CD14-positive monocyte (primary cell): ENCODE measurements around the gene CD69. TPM values are rescaled to one million over a fixed set of nuclear protein-coding genes. Genes with fewer than 3 reads are reported as not detected.

Experiments used
- DNase-seq, 3 donors: peaks; one replicate each; pipeline ENCODE4 v3.0.0-alpha.2; 2011 to 2022
- H2AFZ ChIP-seq: 2 replicates; pipeline ENCODE4 v1.6.0; 2012; ENCODE audit warnings: mild to moderate bottlenecking, low read depth, low read length, inconsistent platforms; ENCODE audit not compliant: insufficient read depth, poor library complexity, severe bottlenecking
- H3K27ac ChIP-seq, 2 donors: 1 replicate in 1 of 2; 2 replicates in 1 of 2; pipeline ENCODE4 v1.5.1; 2012 to 2013; ENCODE audit warnings: low read length in 2 of 2, control low read depth in 1 of 2, inconsistent platforms in 1 of 2, low read depth in 1 of 2, mild to moderate bottlenecking in 1 of 2
- H3K27me3 ChIP-seq, 2 donors: one replicate each; pipeline versions ENCODE4 v1.6.0 to v1.6.1; 2011 to 2013; ENCODE audit warnings: low read length in 2 of 2; ENCODE audit not compliant: control insufficient read depth in 2 of 2, insufficient read depth in 2 of 2
- H3K36me3 ChIP-seq, 2 donors: replicated peaks in 1 of 2; 1 replicate in 1 of 2; 2 replicates in 1 of 2; pipeline versions ENCODE4 v1.5.1 to v1.6.1; 2012 to 2013; ENCODE audit warnings: low read length in 2 of 2, control low read depth in 1 of 2, inconsistent platforms in 1 of 2, mild to moderate bottlenecking in 1 of 2; ENCODE audit not compliant: insufficient read depth in 2 of 2, control insufficient read depth in 1 of 2
- H3K4me1 ChIP-seq, 2 donors: 1 replicate in 1 of 2; 2 replicates in 1 of 2; pipeline versions ENCODE4 v1.5.1 to v1.6.1; 2012 to 2013; ENCODE audit warnings: low read length in 2 of 2, control low read depth in 1 of 2, inconsistent platforms in 1 of 2, mild to moderate bottlenecking in 1 of 2, moderate library complexity in 1 of 2; ENCODE audit not compliant: insufficient read depth in 2 of 2, control insufficient read depth in 1 of 2
- H3K4me2 ChIP-seq: replicated peaks from 2 replicates; pipeline ENCODE3; 2012; ENCODE audit warnings: low read length, moderate library complexity, mild to moderate bottlenecking; ENCODE audit not compliant: poor library complexity, severe bottlenecking; ENCODE audit errors: extremely low read depth
- H3K4me3 ChIP-seq, 3 experiments: fragments of 200-600 bp in 1 of 3; sonication (generic) in 1 of 3; replicated peaks in 1 of 3; 1 replicate in 2 of 3; 2 replicates in 1 of 3; pipeline ENCODE4 v1.5.1; 2011 to 2013; ENCODE audit warnings: low read length in 3 of 3, mild to moderate bottlenecking in 3 of 3, control low read depth in 2 of 3, low read depth in 2 of 3, inconsistent platforms in 1 of 3, moderate library complexity in 1 of 3
- H3K79me2 ChIP-seq: 2 replicates; pipeline ENCODE4 v1.6.0; 2012; ENCODE audit warnings: mild to moderate bottlenecking, control low read depth, inconsistent platforms, low read length, moderate library complexity; ENCODE audit not compliant: insufficient read depth
- H3K9ac ChIP-seq: 2 replicates; pipeline ENCODE4 v1.6.0; 2017; ENCODE audit warnings: low read length, mild to moderate bottlenecking; ENCODE audit not compliant: insufficient read depth, poor library complexity, severe bottlenecking
- H3K9me3 ChIP-seq, 2 donors: replicated peaks in 1 of 2; 1 replicate in 1 of 2; 2 replicates in 1 of 2; pipeline versions ENCODE4 v1.5.1 to v1.6.1; 2012 to 2013; ENCODE audit warnings: low read length in 2 of 2, control low read depth in 1 of 2; ENCODE audit not compliant: control insufficient read depth in 1 of 2, insufficient read depth in 1 of 2
- H4K20me1 ChIP-seq: 2 replicates; pipeline ENCODE4 v1.6.0; 2012; ENCODE audit warnings: mild to moderate bottlenecking, low read length, control low read depth, moderate library complexity; ENCODE audit not compliant: insufficient read depth
- H3K27ac Mint-ChIP-seq, 7 donors: one replicate each; pipeline ENCODE4 v1.8.0; 2020; ENCODE audit warnings: mild to moderate bottlenecking in 7 of 7, mixed read lengths in 7 of 7, moderate library complexity in 6 of 7, inconsistent platforms in 2 of 7
- H3K27me3 Mint-ChIP-seq, 3 donors: one replicate each; pipeline ENCODE4 v1.8.0; 2021 to 2022; ENCODE audit warnings: low read depth in 3 of 3, mild to moderate bottlenecking in 3 of 3, mixed read lengths in 3 of 3, moderate library complexity in 3 of 3, inconsistent platforms in 1 of 3
- H3K36me3 Mint-ChIP-seq, 2 donors: one replicate each; pipeline ENCODE4 v1.8.0; 2020; ENCODE audit warnings: mixed read lengths in 2 of 2, inconsistent platforms in 1 of 2, mild to moderate bottlenecking in 1 of 2
- H3K4me1 Mint-ChIP-seq: one replicate; pipeline ENCODE4 v1.8.0; 2020; ENCODE audit warnings: mild to moderate bottlenecking, mixed read lengths
- H3K4me3 Mint-ChIP-seq, 2 donors: one replicate each; pipeline ENCODE4 v1.8.0; 2020; ENCODE audit warnings: mild to moderate bottlenecking in 2 of 2, mixed read lengths in 2 of 2, moderate library complexity in 1 of 2
- H3K9me3 Mint-ChIP-seq, 7 donors: one replicate each; pipeline ENCODE4 v1.8.0; 2020 to 2022; ENCODE audit warnings: mixed read lengths in 7 of 7, mild to moderate bottlenecking in 6 of 7, moderate library complexity in 6 of 7, inconsistent platforms in 2 of 7
- WGBS: methylation state at CpG from one replicate; pipeline ENCODE4 v1.1.5; 2013; ENCODE audit warnings: missing lambda C conversion rate; ENCODE audit not compliant: insufficient coverage; 5-methylcytosine and 5-hydroxymethylcytosine counted together
- intact Hi-C, 2 donors: fragments of 100-400 bp; cut with micrococcal nuclease; formaldehyde crosslinking; loops; one replicate each; pipeline versions ENCODE4 v1.15.0 to v1.15.1; 2023
- polyA plus RNA-seq, 3 donors: library from polyadenylated mRNA; depleted of rRNA in 1 of 3; unstranded in 2 of 3; stranded (reverse) in 1 of 3; fragments of 300-500 nt in 2 of 3; fragments of >200 nt in 1 of 3; fragmentation: Illumina TruSeq in 2 of 3; gene quantifications; 1 replicate in 2 of 3; 2 replicates in 1 of 3; pipeline ENCODE4 v1.2.3, GENCODE V29; 2012 to 2021
- TF ChIP-seq, protein P1 (sequence below): fragments of 200-600 bp; IDR thresholded peaks from one replicate; pipeline ENCODE4 v1.8.0; 2022; ENCODE audit warnings: antibody characterized with exemption, mild to moderate bottlenecking

CD69 gene
- polyA plus RNA-seq, 3 donors = 5.8 to 12.4 (median 6.0) TPM

DNA sequence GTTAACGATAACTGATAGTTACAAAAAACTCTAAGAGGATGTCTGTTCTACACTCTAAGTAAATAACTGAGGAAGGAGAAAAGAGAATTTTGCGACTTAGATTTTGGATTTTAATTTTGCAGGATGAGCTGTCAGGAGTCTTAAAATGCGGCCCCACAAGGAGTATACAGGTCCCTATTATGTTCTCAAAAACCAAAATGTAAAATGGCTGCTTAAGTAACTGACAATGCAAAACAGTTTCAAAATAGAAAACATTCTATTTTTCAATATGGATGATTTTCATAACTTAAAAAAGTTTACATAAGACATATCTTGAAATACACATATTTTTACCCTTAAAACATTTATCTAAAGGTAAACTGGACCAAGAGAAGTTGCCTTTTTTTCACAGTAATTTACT lies 2.6 kb downstream of the CD69 start:
- DNase-seq = no peak
- Mint-ChIP-seq H3K27me3 (peaks cover 1 to 9% (median 4%) of the 10 kb centered on the region in 3 donors), H3K27ac (peak overlapping the region; percentile 88 to 95 (median 91)), H3K36me3 (peaks cover 0 to 5% of the 10 kb centered on the region in 2 donors), H3K4me3 (peak overlapping the region; percentile 82 to 89), H3K4me1 (peaks cover 49% of the 10 kb centered on the region), H3K9me3 (no peaks in the 10 kb centered on the region)
- no CpG with 5 or more reads among the region's 3 CpGs for WGBS
- H3K4me3 ChIP-seq = peak overlapping the region; percentile 45 to 72 (median 64)
- no peaks in the 10 kb centered on the region for H3K27me3 ChIP-seq
- H2AFZ ChIP-seq = peak overlapping the region; percentile 48
- peak overlapping the region in 1 of 2 donors; percentile 80 for H3K27ac ChIP-seq
- no peaks in the 10 kb centered on the region for H4K20me1 ChIP-seq
- TF ChIP-seq, protein P1, sequence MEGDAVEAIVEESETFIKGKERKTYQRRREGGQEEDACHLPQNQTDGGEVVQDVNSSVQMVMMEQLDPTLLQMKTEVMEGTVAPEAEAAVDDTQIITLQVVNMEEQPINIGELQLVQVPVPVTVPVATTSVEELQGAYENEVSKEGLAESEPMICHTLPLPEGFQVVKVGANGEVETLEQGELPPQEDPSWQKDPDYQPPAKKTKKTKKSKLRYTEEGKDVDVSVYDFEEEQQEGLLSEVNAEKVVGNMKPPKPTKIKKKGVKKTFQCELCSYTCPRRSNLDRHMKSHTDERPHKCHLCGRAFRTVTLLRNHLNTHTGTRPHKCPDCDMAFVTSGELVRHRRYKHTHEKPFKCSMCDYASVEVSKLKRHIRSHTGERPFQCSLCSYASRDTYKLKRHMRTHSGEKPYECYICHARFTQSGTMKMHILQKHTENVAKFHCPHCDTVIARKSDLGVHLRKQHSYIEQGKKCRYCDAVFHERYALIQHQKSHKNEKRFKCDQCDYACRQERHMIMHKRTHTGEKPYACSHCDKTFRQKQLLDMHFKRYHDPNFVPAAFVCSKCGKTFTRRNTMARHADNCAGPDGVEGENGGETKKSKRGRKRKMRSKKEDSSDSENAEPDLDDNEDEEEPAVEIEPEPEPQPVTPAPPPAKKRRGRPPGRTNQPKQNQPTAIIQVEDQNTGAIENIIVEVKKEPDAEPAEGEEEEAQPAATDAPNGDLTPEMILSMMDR = no peak
- peaks cover 30 to 38% of the 10 kb centered on the region in 2 donors for H3K4me1 ChIP-seq
- H3K4me2 ChIP-seq = peak overlapping the region; percentile 66
- H3K79me2 ChIP-seq = no peaks in the 10 kb centered on the region
- H3K36me3 ChIP-seq = no peaks in the 10 kb centered on the region
- H3K9ac ChIP-seq = peak overlapping the region; percentile 56
- no peaks in the 10 kb centered on the region for H3K9me3 ChIP-seq
- intact Hi-C loops = no loop called here

DNA sequence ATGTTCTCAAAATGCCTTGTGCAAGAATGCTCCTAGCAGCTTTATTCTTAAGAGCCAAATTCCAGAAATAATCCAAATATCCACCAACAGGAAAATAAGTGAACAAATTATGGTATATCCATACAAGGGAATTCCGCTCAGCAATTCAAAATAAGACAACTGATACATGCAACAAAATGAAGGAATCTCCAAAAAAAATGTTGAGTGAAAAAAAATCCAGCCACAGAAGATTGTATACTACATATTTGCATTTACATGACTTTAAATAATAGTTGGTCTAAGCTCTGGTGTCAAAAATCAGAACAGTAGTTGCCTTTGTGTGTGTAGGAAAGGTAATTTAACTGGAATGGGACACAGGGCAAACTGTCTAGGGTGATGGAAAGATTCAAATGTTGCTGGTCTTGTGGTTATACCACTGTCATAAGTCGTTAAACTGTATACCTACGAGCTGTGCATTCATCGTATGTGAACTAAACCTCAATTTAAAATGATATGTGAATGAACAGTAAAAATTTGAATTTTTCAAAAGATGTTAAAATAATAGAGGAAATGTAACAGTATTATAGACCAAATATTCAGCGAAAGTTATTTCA lies 3.2 kb downstream of the CD69 start:
- intact Hi-C loops = no loop called here
- Histone ChIP-seq H4K20me1 (no peaks in the 10 kb centered on the region), H2AFZ (no peak overlapping the region), H3K9ac (no peak overlapping the region), H3K36me3 (no peaks in the 10 kb centered on the region), H3K9me3 (no peaks in the 10 kb centered on the region), H3K27me3 (no peaks in the 10 kb centered on the region), H3K79me2 (no peaks in the 10 kb centered on the region), H3K4me2 (no peak overlapping the region), H3K4me3 (no peak overlapping the region), H3K27ac (no peak overlapping the region), H3K4me1 (peaks cover 30 to 37% of the 10 kb centered on the region in 2 donors)
- no peaks in the 10 kb centered on the region for H3K9me3 Mint-ChIP-seq
- H3K27me3 Mint-ChIP-seq = peaks cover 1 to 9% (median 4%) of the 10 kb centered on the region in 3 donors
- no peak for DNase-seq
- H3K4me3 Mint-ChIP-seq = peak overlapping the region in 1 of 2 donors; percentile 82
- H3K36me3 Mint-ChIP-seq = peaks cover 0 to 5% of the 10 kb centered on the region in 2 donors
- peaks cover 47% of the 10 kb centered on the region for H3K4me1 Mint-ChIP-seq
- peak overlapping the region in 2 of 7 donors; percentile 91 to 92 for H3K27ac Mint-ChIP-seq
- TF ChIP-seq, protein P1 = no peak
- no CpG with 5 or more reads among the region's 5 CpGs for WGBS
